NCI-H1417 (cell line): ENCODE data around the gene NDUFS2.
"Not testable (repeated sequence)": the region's sequence is repeated elsewhere in the genome, so short reads cannot be mapped to it uniquely, and the experiment has no call there.

Experiments
- DNase-seq, 3 experiments: peaks; one replicate each; lab custom pipeline; 2025; lab: John Stamatoyannopoulos, UW

Gene NDUFS2

DNA sequence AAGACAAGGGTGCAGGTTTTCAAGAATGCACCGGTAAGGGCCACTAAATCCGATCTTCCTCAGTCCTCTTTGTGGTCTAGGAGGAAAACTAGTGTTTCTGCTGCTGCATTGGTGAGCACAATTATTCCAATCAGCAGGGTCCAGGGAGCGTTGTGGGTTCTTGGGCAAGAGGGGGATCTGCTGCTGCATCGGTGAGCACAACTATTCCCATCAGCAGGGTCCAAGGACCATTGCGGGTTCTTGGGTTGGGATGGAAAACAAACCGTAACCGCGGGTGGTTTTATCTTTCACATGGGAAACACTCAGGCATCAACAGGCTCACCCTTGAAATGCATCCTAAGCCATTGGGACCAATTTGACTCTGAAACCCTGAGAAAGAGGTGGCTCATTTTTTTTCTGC, 49.4 kb downstream of the NDUFS2 start:
- no peak for DNase-seq

DNA sequence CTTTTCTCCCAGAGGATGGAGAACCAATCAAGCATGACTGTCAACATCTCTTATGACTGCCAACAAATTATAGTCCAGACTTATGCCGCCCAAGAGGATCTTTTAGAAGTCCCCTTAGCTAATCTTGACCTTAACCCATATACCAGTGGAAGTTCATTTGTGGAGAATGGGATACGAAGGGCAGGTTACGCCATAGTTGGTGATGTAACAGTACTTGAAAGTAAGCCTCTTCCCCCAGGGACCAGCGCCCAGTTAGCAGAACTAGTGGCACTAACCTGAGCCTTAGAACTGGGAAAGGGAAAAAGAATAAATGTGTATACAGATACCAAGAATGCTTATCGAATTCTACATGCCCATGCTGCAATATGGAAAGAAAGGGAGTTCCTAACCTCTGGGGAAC, 53.1 kb downstream of the NDUFS2 start:
- peak in 1 of 3 experiments; percentile 45 for DNase-seq

DNA sequence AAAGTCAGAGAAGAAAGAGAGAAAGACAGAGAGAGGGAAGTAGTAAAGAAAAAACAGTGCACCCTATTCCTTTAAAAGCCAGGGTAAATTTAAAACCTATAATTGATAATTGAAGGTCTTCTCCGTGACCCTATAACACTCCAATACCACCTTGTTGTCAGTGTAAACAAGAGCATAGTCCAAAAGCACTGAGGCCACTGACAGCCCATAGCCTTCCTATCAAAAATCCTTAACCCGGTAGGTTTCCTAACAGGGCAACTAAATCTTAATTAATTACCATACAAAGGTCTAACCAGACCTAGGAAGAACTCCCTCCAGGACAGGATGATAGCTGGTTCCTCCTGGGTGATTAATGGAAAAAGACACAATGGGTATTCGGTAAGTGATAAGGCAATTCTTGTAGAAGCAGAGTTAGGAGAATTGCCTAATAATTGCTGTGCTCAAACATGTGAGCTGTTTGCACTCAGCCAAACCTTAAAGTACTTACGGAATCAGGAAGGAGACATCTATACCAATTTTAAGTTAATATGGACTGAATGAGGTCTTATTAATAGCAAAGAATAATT, 53.9 kb downstream of the NDUFS2 start:
- not testable (repeated sequence) for DNase-seq

DNA sequence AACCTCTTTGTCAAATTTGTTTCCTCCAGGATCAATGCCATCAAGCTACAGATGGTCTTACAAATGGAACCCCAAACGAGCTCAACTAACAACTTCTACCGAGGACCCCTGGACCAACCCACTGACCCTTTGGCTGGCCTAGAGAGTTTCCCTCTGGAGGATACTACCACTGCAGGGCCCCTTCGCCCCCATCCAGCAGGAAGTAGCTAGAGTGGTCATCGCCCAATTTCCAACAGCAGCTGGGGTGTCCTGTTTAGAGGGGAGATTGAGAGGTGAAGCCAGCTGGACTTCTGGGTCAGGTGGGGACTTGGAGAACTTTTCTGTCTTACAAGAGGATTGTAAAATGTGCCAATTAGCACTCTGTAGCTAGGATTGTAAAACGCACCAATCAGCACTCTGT, 54.9 kb downstream of the NDUFS2 start:
- DNase-seq: not testable (repeated sequence)

DNA sequence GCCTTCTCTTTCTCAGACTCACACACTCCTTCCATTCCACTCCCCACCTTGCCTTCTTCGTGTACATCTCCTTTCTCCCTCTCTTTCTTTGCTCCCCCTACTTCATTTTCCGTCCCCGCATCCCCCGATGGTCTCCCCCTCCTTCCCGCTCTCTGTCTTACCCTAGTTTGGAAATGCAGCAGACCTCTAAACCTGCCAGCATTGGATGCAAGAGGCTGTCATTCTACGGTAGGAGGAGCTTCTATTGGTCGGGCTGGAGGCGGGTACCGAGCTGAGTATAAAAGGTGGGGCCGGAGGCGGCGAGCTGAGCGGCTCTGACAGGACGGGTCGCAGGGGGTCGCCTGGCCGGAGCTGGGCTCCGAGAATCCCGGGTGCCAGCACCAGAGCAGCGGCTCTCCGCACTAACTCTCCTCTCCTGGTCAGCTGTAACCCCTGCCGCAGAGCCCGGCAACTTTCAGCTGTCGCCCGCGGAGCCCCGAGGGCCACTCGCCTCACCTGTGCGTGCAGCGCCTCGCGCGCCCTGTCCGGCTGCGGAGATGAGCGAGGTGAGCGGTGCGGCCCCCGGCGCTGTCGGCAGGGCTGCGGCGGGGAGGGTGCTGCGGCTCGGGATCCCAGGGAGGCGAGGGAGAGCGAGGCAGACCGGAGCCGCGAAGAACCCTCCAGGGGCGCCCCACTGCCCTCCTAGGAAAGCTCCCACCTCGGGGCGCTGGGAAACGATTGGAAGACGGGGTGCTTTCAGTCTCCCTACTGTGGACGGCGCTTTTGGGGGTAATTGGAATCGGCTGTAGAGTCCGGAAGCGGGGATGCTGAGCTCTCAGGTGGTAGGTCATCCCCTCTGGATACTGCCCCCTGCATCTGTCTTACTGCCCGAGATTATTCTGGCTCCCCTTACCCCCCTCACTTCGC, 56.5 kb downstream of the NDUFS2 start, which contains the start of gene PCP4L1:
PCP4L1 (plus strand) TSS at position 307 of the 906 bp plus-strand sequence; CDS start at position 537, 230 bp downstream.
- peak; percentile 38 to 66 (median 45) for DNase-seq

DNA sequence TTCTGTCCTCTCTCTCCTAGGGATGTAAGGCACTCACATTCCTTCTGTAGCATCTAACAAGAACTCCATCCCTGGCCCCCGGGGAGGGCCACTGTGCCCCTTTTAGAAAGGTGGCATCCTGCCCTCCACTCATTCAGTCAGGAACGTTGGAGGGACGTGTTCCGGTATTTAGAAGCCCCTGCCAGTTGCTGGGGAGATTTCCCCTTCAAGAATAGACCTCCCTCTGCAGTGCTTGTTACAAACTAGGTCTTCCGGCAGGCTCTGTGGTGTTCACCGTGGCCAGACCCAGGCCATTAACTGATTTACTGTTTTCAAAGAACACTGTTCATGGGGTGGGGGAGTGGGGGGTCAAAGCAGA, 57.2 kb downstream of the NDUFS2 start:
- DNase-seq: peak in 1 of 3 experiments; percentile 13

DNA sequence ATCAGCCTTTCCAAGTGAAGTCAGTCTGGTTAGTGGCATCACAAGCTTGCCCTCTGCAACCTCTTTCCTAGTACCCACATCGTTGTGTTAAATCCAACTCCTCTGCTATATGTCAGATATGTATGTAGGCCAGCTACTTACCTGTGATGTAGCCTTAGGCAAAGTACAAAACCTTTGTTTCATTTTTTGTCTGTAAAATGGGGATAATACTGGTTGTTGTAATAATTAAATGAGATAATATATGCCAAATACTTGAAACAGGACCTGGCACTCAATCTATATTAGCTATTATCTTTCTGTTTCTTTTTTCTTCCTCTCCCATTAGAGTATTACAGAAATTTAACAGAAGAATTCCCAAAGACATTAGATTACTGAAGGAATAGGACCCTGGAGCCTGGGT, 57.6 kb downstream of the NDUFS2 start:
- no peak for DNase-seq

DNA sequence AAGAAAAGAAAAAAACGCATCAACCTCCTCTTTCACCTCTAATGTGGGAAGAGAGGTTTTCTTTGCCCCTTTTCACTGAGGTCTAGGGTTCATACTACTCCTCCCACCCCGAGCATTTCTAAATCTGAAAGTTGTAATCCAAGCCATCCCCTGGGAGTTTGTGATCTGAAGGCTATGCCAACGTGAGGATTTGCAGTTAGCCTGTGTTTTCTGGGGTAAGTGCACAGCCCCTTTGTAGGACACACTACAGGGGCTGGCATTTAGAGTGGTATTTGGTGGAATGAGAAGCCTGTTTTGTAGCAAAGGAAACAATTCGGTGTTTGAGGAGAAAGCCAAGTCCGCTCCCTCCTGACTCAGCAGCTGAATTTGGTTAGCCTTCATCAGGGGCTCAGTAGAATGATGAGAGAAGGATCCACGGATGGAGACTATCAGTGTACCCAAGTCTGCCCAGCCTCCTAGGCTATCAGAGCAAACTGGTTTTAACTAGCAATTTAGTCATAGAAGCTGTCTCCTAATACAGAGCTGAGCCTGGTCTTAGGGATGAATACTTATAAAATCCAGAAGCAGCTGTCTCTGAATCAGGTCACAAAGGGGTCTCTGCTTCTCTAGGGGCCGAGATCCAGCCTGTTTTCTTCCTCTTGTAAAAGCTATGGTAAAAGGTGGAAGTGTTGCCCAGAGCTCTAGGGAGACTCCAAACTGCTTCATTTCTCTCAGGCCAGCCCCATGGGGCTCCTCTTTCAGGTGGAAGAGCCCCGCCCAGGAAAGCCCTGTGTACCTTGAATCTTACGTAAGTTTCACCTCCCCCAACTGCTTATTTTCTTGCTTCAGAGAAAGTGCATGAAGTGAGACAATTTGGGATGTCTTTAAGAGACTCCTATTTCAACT, 58.5 kb downstream of the NDUFS2 start:
- DNase-seq: peak; percentile 47 to 65 (median 64)

DNA sequence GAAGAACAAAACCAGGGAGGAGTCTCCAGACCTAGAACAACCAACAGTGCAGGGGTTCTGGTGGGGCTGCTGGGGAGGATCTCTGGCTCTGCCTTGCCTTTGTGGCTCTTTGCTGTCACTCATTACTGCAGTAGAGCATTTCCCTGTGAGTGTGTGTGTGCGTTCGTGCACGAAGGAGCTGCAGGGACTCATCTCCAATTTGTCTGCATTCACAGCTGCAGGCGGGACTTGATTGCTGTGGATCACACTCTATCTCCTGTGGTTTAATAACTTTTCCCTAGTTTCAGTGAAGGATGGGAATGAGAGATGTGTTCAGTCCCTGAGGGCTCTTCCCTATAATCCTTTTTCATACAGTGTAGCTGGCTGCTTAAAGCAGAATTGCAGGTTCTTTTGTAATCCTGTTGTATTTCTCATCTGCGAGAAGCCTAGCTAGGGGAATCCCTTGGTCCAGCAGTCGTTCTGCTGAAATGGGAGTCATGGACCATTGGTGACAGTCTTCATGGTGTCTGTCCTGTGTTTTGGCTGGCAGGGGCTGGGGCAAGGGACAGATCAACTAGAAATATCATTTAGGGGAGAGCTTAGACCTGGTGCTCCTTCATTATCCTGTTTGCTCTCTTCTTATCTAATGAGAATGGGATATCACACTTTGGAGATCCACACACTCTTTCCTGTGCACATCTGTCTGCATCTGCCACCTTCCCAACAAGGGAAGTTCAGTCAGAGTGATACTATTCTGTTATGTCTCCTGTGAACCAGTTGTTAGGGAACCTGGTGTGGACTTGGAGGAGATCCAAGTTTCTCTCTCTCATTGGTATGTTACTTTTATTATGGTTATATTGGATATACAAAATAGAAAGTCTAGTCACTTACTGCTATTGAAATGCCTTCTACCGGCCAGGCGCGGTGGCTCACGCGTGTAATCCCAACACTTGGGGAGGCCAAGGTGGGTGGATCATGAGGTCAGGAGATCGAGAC, 59.4 kb downstream of the NDUFS2 start:
- DNase-seq: peak; percentile 47 to 65 (median 64)
